ENCODE measurements around the gene ATP13A4.

Gene ATP13A4

GRCh38 chr3:193367868-193368267 lies 186.8 kb downstream of the ATP13A4 start:
- H3K4me3 ChIP-seq (ENCODE audit: low read depth, low read length) = no peak overlapping the region
- TF ChIP-seq CTCF (IDR thresholded peaks at IDR 0.05; ENCODE audit: control insufficient read depth, extremely low read depth, insufficient read depth) = no peak
- DNase-seq (ENCODE audit: low read depth) = no peak

- no peak for TF ChIP-seq CTCF (IDR thresholded peaks at IDR 0.05; ENCODE audit: control insufficient read depth, extremely low read depth, insufficient read depth)
- H3K4me3 ChIP-seq (ENCODE audit: low read depth, low read length) = no peak overlapping the region
- DNase-seq (ENCODE audit: low read depth) = no peak
These were observed 197.4 kb downstream of the ATP13A4 start for GRCh38 chr3:193357291-193357690.

GRCh38 chr3:193354423-193354822 lies 200.3 kb downstream of the ATP13A4 start:
- H3K4me3 ChIP-seq (ENCODE audit: low read depth, low read length) = no peak overlapping the region
- no peak for DNase-seq (ENCODE audit: low read depth)
- no peak for TF ChIP-seq CTCF (IDR thresholded peaks at IDR 0.05; ENCODE audit: control insufficient read depth, extremely low read depth, insufficient read depth)

Measured in LNCaP clone FGC (cell line).